ENCODE data around the gene TTC39B.

DNA sequence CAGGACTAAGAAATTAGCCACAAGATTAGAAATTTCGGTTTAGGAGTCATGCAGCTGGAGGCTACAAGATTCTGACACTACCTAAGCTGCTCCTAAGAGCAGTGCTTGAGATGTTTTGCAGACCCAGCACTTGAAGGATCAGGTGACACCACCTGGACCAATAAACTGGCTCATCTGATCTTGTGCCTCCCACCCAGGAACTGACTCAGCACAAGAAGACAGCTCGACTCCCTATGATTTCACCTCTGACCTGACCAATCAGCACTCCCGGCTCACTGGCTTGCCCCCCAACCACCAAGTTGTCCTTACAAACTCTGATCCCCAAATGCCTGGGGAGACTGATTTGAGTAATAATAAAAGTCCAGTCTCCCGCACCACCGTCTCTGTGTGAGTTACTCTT, 170.4 kb downstream of the TTC39B start:
- TF ChIP-seq POLR2A (IDR thresholded peaks at IDR 0.05) (no peak), POLR2AphosphoS5 (IDR thresholded peaks at IDR 0.05) (no peak), EP300 (IDR thresholded peaks at IDR 0.05) (no peak)
- TF ChIP-seq, protein P1, sequence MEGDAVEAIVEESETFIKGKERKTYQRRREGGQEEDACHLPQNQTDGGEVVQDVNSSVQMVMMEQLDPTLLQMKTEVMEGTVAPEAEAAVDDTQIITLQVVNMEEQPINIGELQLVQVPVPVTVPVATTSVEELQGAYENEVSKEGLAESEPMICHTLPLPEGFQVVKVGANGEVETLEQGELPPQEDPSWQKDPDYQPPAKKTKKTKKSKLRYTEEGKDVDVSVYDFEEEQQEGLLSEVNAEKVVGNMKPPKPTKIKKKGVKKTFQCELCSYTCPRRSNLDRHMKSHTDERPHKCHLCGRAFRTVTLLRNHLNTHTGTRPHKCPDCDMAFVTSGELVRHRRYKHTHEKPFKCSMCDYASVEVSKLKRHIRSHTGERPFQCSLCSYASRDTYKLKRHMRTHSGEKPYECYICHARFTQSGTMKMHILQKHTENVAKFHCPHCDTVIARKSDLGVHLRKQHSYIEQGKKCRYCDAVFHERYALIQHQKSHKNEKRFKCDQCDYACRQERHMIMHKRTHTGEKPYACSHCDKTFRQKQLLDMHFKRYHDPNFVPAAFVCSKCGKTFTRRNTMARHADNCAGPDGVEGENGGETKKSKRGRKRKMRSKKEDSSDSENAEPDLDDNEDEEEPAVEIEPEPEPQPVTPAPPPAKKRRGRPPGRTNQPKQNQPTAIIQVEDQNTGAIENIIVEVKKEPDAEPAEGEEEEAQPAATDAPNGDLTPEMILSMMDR (IDR thresholded peaks at IDR 0.05), result no peak
